Measurements from ENCODE around the gene ZSCAN10.

ZSCAN10 gene

GRCh38 chr16:3096362-3096761, 2.7 kb downstream of the ZSCAN10 start:
- H2AFZ ChIP-seq (ENCODE audit: low read length), result peak overlapping the region; percentile 49; the same call in 1 of the 2 replicates

GRCh38 chr16:3095869-3096268, 3.2 kb downstream of the ZSCAN10 start:
- Histone ChIP-seq H3K4me2 (ENCODE audit: low read depth, low read length, poor library complexity, severe bottlenecking) (no peak overlapping the region), H3K9ac (ENCODE audit: low read depth, low read length, poor library complexity, severe bottlenecking) (no peak overlapping the region), H3K4me1 (ENCODE audit: insufficient read depth, low read length, poor library complexity, severe bottlenecking) (peaks cover 4% of the 10 kb centered on the region), H4K20me1 (ENCODE audit: insufficient read depth, low read length, poor library complexity, severe bottlenecking) (no peaks in the 10 kb centered on the region), H3K9me3 (ENCODE audit: insufficient read depth, low read depth, low read length) (no peaks in the 10 kb centered on the region), H3K27me3 (ENCODE audit: insufficient read depth, low read length, poor library complexity, severe bottlenecking) (no peaks in the 10 kb centered on the region), H3K36me3 (ENCODE audit: insufficient read depth, low read length) (no peaks in the 10 kb centered on the region), H2AFZ (ENCODE audit: low read length) (peak overlapping the region; percentile 49; the same call in 1 of the 2 replicates), H3K9me2 (replicated peaks; ENCODE audit: low read depth, low read length) (no peaks in the 10 kb centered on the region), H3K79me2 (ENCODE audit: insufficient read depth, low read length) (no peaks in the 10 kb centered on the region), H3K4me3 (ENCODE audit: low read length, poor library complexity, severe bottlenecking) (no peak overlapping the region), H3F3A (ENCODE audit: low read depth) (no peaks in the 10 kb centered on the region)
- TF ChIP-seq CTCF (conservative IDR thresholded peaks at IDR 0.05; ENCODE audit: low read length), result peak; percentile 34
- no peak for TF ChIP-seq EZH2phosphoT487 (IDR thresholded peaks at IDR 0.05; ENCODE audit: borderline replicate concordance)

More at GRCh38 chr16:3096362-3096761, 2.7 kb downstream of the ZSCAN10 start:
- H3K4me1 ChIP-seq (ENCODE audit: insufficient read depth, low read length, poor library complexity, severe bottlenecking), result peaks cover 4% of the 10 kb centered on the region
- no peak overlapping the region for H3K4me2 ChIP-seq (ENCODE audit: low read depth, low read length, poor library complexity, severe bottlenecking)
- no peaks in the 10 kb centered on the region for H3K9me3 ChIP-seq (ENCODE audit: insufficient read depth, low read depth, low read length)
- no peaks in the 10 kb centered on the region for H3K9me2 ChIP-seq (replicated peaks; ENCODE audit: low read depth, low read length)
- no peaks in the 10 kb centered on the region for H4K20me1 ChIP-seq (ENCODE audit: insufficient read depth, low read length, poor library complexity, severe bottlenecking)
- no peaks in the 10 kb centered on the region for H3K79me2 ChIP-seq (ENCODE audit: insufficient read depth, low read length)
- H3K9ac ChIP-seq (ENCODE audit: low read depth, low read length, poor library complexity, severe bottlenecking), result no peak overlapping the region
- TF ChIP-seq EZH2phosphoT487 (IDR thresholded peaks at IDR 0.05; ENCODE audit: borderline replicate concordance) (no peak), CTCF (conservative IDR thresholded peaks at IDR 0.05; ENCODE audit: low read length) (no peak)
- no peaks in the 10 kb centered on the region for H3F3A ChIP-seq (ENCODE audit: low read depth)
- no peaks in the 10 kb centered on the region for H3K36me3 ChIP-seq (ENCODE audit: insufficient read depth, low read length)
- no peaks in the 10 kb centered on the region for H3K27me3 ChIP-seq (ENCODE audit: insufficient read depth, low read length, poor library complexity, severe bottlenecking)
- H3K4me3 ChIP-seq (ENCODE audit: low read length, poor library complexity, severe bottlenecking), result no peak overlapping the region

- Histone ChIP-seq H3F3A (ENCODE audit: low read depth) (no peaks in the 10 kb centered on the region), H3K4me3 (ENCODE audit: low read length, poor library complexity, severe bottlenecking) (no peak overlapping the region), H3K36me3 (ENCODE audit: insufficient read depth, low read length) (no peaks in the 10 kb centered on the region), H3K4me2 (ENCODE audit: low read depth, low read length, poor library complexity, severe bottlenecking) (no peak overlapping the region), H3K27me3 (ENCODE audit: insufficient read depth, low read length, poor library complexity, severe bottlenecking) (no peaks in the 10 kb centered on the region), H3K9me3 (ENCODE audit: insufficient read depth, low read depth, low read length) (no peaks in the 10 kb centered on the region), H4K20me1 (ENCODE audit: insufficient read depth, low read length, poor library complexity, severe bottlenecking) (no peaks in the 10 kb centered on the region), H3K4me1 (ENCODE audit: insufficient read depth, low read length, poor library complexity, severe bottlenecking) (peaks cover 4% of the 10 kb centered on the region), H2AFZ (ENCODE audit: low read length) (no peak overlapping the region), H3K79me2 (ENCODE audit: insufficient read depth, low read length) (no peaks in the 10 kb centered on the region), H3K9me2 (replicated peaks; ENCODE audit: low read depth, low read length) (no peaks in the 10 kb centered on the region), H3K9ac (ENCODE audit: low read depth, low read length, poor library complexity, severe bottlenecking) (no peak overlapping the region)
- TF ChIP-seq CTCF (conservative IDR thresholded peaks at IDR 0.05; ENCODE audit: low read length) (peak; percentile 66), EZH2phosphoT487 (IDR thresholded peaks at IDR 0.05; ENCODE audit: borderline replicate concordance) (no peak)
Observed at GRCh38 chr16:3094289-3095027, 4.6 kb downstream of the ZSCAN10 start.

Measured in Loucy (cell line).